K562 (cell line): ENCODE measurements around the gene GDF15. TPM values are rescaled to one million over a fixed set of nuclear protein-coding genes. Genes with fewer than 3 reads are reported as not detected.
A peak's percentile ranks its signal among the peaks of the same experiment; 100 is the strongest.

ENCODE experiments used
- ARNT ChIP-seq, 2 experiments: fragments of 450-650 bp; IDR thresholded peaks; 2 replicates each; pipeline ENCODE4 v1.6.1; 2016; ENCODE audit warnings: mild to moderate bottlenecking in 1 of 2
- ATF1 ChIP-seq, 2 experiments: fragments of 450-650 bp in 1 of 2; IDR thresholded peaks; 2 replicates each; pipeline ENCODE4 v1.6.1; 2016; ENCODE audit warnings: missing compliant biosample characterization in 1 of 2, missing genetic modification characterization in 1 of 2
- BHLHE40 ChIP-seq: IDR thresholded peaks from 2 replicates; pipeline ENCODE4 v1.6.1; 2011; ENCODE audit warnings: low read length, improper control_type of control experiment
- CREM ChIP-seq: IDR thresholded peaks from 2 replicates; pipeline ENCODE4 v1.6.1; 2014; ENCODE audit warnings: antibody characterized with exemption, low read depth
- EGR1 ChIP-seq: fragments of 450-650 bp; conservative IDR thresholded peaks from 2 replicates; pipeline ENCODE4 v1.6.1; 2017; ENCODE audit warnings: mild to moderate bottlenecking
- GABPB1 ChIP-seq: sonication (generic); formaldehyde crosslinking; IDR thresholded peaks from 2 replicates; pipeline ENCODE4 v1.8.0; 2022; ENCODE audit warnings: mild to moderate bottlenecking, missing genetic modification reagents
- GATAD2B ChIP-seq: fragments of 450-650 bp; IDR thresholded peaks from 2 replicates; pipeline ENCODE4 v1.6.1; 2017; ENCODE audit warnings: mild to moderate bottlenecking, borderline replicate concordance
- JUND ChIP-seq, 2 experiments: IDR thresholded peaks; 2 replicates in 1 of 2; 3 replicates in 1 of 2; pipeline ENCODE4 v1.6.1; 2011; ENCODE audit warnings: borderline replicate concordance in 2 of 2, low read depth in 2 of 2, low read length in 2 of 2, improper control_type of control experiment in 1 of 2, missing biosample characterization in 1 of 2, missing genetic modification characterization in 1 of 2, missing genetic modification reagents in 1 of 2
- KDM1A ChIP-seq, 2 experiments: fragments of 450-650 bp; IDR thresholded peaks; 2 replicates each; pipeline ENCODE4 v1.6.1; 2016; ENCODE audit warnings: mild to moderate bottlenecking in 2 of 2
- MTA2 ChIP-seq: fragments of 450-650 bp; IDR thresholded peaks from 2 replicates; pipeline ENCODE4 v1.6.1; 2016; ENCODE audit warnings: low read depth
- RBFOX2 ChIP-seq: fragments of 200-400 bp; formaldehyde crosslinking; IDR thresholded peaks from 2 replicates; pipeline ENCODE4 v1.6.1; 2017; ENCODE audit warnings: low read depth, mild to moderate bottlenecking, low read length, moderate library complexity
- SMARCA4 ChIP-seq: fragments of 450-650 bp; IDR thresholded peaks from 2 replicates; pipeline ENCODE4 v1.6.1; 2016
- SMARCE1 ChIP-seq: fragments of 450-650 bp; IDR thresholded peaks from 2 replicates; pipeline ENCODE4 v1.7.1; 2016; ENCODE audit warnings: mild to moderate bottlenecking
- SNIP1 ChIP-seq: fragments of 450-650 bp; IDR thresholded peaks from 2 replicates; pipeline ENCODE4 v1.7.1; 2017; ENCODE audit warnings: low read depth, mild to moderate bottlenecking
- TARDBP ChIP-seq: fragments of 450-650 bp; IDR thresholded peaks from 2 replicates; pipeline ENCODE4 v1.6.1; 2016
- TBP ChIP-seq: optimal IDR thresholded peaks from 2 replicates; pipeline ENCODE3; 2011; ENCODE audit warnings: low read depth, low read length, improper control_type of control experiment
- polyA plus RNA-seq, 8 experiments: library from polyadenylated mRNA; depleted of rRNA in 4 of 8; stranded (reverse) in 5 of 8; unstranded in 3 of 8; fragments of >200 nt; fragmentation: Nextera tagmentation in 2 of 8; fragmentation: Illumina TruSeq in 1 of 8; extraction: Ambion mirVana in 2 of 8; extraction: Trizol in 1 of 8; gene quantifications; 2 replicates each; pipeline versions ENCODE4 v1.2.1 to v1.2.3, GENCODE V29; 2011 to 2014; ENCODE audit warnings: inconsistent platforms in 1 of 8, missing spikeins in 1 of 8
- total RNA-seq, 7 experiments: library from RNA; depleted of rRNA in 6 of 7; stranded (reverse); fragments of >200 nt in 6 of 7; fragmentation: Illumina TruSeq in 2 of 7; extraction: Trizol in 2 of 7; gene quantifications; 2 replicates each; pipeline versions ENCODE4 v1.2.1 to v1.2.3, GENCODE V29; 2011 to 2021; ENCODE audit warnings: low replicate concordance in 1 of 7
- TF ChIP-seq, protein P1 (sequence below): IDR thresholded peaks from 2 replicates; pipeline ENCODE4 v1.6.1; 2011; ENCODE audit warnings: borderline replicate concordance, low read depth, mild to moderate bottlenecking, moderate library complexity, low read length; ENCODE audit not compliant: insufficient read depth, poor library complexity, severe bottlenecking
- TF ChIP-seq, protein P2 (sequence below): fragments of 250-450 bp; sonication (Bioruptor Pico); IDR thresholded peaks from 2 replicates; pipeline ENCODE4 v1.4.0; 2020; ENCODE audit warnings: mild to moderate bottlenecking, moderate library complexity
- TF ChIP-seq, protein P3 (sequence below), 2 experiments: fragments of 450-650 bp; IDR thresholded peaks; 2 replicates each; pipeline ENCODE4 v1.6.1; 2016
- TF ChIP-seq, protein P4 (sequence below): sonication (generic); formaldehyde crosslinking; IDR thresholded peaks from 2 replicates; pipeline ENCODE4 v1.5.0; 2020; ENCODE audit warnings: missing genetic modification reagents
- TF ChIP-seq, protein P5 (sequence below): fragments of 450-650 bp; IDR thresholded peaks from 2 replicates; pipeline ENCODE4 v1.6.1; 2018; ENCODE audit warnings: mild to moderate bottlenecking, low read depth; ENCODE audit not compliant: partially characterized antibody

Gene GDF15
- total and polyA plus RNA-seq, 9 of the 15 experiments (the other 6 are each of a cell fraction or from before 2014, with no cell fraction given), result 2.3 to 82.4 (median 12.5) TPM

DNA sequence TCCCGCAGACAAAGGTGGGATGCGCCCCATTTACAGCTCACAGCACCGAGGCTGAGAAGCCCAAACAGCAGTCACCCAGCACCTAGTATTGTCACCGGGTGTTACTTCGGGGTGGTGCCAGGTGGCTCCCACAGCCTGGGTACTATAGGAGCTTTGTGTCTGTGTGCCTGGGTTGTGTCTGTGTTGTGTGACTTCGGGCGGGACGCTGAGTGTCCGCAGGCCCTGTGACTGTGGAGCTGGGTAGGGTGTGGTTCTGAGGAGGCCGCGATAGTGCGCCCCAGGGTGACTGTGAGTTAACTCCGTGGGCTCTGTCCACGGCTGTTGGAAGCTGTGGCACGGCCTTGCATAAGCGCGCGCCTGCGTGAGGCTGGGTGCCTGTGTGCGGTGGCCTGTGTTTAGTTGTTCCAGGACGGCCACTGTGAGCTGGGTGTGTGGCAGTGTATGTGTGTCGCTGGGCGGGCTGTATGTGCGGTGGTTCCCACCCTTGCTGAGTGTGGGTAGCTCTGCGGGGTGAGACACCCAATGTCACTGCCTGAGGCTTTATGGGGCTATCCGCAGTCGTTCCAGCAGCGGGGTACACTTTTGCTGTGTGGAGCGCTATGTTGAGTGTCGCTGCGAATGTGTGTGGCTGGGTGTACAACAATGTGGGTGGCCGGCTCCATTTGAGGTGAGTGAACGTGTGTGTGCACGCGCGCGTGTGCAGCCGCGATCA, 32.7 kb downstream of the GDF15 start (continued):
- TF ChIP-seq, protein P1, sequence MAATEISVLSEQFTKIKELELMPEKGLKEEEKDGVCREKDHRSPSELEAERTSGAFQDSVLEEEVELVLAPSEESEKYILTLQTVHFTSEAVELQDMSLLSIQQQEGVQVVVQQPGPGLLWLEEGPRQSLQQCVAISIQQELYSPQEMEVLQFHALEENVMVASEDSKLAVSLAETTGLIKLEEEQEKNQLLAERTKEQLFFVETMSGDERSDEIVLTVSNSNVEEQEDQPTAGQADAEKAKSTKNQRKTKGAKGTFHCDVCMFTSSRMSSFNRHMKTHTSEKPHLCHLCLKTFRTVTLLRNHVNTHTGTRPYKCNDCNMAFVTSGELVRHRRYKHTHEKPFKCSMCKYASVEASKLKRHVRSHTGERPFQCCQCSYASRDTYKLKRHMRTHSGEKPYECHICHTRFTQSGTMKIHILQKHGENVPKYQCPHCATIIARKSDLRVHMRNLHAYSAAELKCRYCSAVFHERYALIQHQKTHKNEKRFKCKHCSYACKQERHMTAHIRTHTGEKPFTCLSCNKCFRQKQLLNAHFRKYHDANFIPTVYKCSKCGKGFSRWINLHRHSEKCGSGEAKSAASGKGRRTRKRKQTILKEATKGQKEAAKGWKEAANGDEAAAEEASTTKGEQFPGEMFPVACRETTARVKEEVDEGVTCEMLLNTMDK, result peak; percentile 12
- TF ChIP-seq, protein P2, sequence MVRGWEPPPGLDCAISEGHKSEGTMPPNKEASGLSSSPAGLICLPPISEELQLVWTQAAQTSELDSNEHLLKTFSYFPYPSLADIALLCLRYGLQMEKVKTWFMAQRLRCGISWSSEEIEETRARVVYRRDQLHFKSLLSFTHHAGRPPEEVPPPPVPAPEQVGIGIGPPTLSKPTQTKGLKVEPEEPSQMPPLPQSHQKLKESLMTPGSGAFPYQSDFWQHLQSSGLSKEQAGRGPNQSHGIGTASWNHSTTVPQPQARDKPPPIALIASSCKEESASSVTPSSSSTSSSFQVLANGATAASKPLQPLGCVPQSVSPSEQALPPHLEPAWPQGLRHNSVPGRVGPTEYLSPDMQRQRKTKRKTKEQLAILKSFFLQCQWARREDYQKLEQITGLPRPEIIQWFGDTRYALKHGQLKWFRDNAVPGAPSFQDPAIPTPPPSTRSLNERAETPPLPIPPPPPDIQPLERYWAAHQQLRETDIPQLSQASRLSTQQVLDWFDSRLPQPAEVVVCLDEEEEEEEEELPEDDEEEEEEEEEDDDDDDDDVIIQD (CRISPR knock-in tag), result 0 out of 2 replicates have a peak, but pooled peaks have one; percentile 34
- TF ChIP-seq SNIP1, result peak; percentile 82
- TF ChIP-seq TARDBP, result peak; percentile 79; the same call in 1 of the 2 replicates
- peak; percentile 40 for TF ChIP-seq SMARCA4
- TF ChIP-seq, protein P3, sequence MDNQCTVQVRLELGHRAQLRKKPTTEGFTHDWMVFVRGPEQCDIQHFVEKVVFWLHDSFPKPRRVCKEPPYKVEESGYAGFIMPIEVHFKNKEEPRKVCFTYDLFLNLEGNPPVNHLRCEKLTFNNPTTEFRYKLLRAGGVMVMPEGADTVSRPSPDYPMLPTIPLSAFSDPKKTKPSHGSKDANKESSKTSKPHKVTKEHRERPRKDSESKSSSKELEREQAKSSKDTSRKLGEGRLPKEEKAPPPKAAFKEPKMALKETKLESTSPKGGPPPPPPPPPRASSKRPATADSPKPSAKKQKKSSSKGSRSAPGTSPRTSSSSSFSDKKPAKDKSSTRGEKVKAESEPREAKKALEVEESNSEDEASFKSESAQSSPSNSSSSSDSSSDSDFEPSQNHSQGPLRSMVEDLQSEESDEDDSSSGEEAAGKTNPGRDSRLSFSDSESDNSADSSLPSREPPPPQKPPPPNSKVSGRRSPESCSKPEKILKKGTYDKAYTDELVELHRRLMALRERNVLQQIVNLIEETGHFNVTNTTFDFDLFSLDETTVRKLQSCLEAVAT (IDR thresholded peaks at IDR 0.05), result peak in 1 of 2 experiments; percentile 62; a peak in 2 of 4 replicates
- TF ChIP-seq GABPB1, result peak; percentile 62; the same call in 1 of the 2 replicates
- TF ChIP-seq MTA2, result 0 out of 2 replicates have a peak, but pooled peaks have one; percentile 34
- TF ChIP-seq SMARCE1, result peak; percentile 58
- TF ChIP-seq TBP, result peak; percentile 17
- TF ChIP-seq EGR1, result no peak
- peak; percentile 32; the same call in 1 of the 2 replicates for TF ChIP-seq BHLHE40
- peak in 1 of 2 experiments; percentile 42; a peak in 2 of 4 replicates for TF ChIP-seq KDM1A (IDR thresholded peaks at IDR 0.05)
- 0 out of 4 replicates have a peak, but pooled peaks of 1 of the 2 experiments have one; percentile 42 for TF ChIP-seq ARNT (IDR thresholded peaks at IDR 0.05)
- TF ChIP-seq ATF1 (CRISPR knock-in tag; IDR thresholded peaks at IDR 0.05), result no peak
- peak; percentile 58 for TF ChIP-seq ATF1 (tag; IDR thresholded peaks at IDR 0.05)
- peak; percentile 12; the same call in 1 of the 2 replicates for TF ChIP-seq GATAD2B
- TF ChIP-seq JUND (IDR thresholded peaks at IDR 0.05; ENCODE audit: borderline replicate concordance, low read depth, low read length), result no peak
- TF ChIP-seq JUND (tag; IDR thresholded peaks at IDR 0.05; ENCODE audit: borderline replicate concordance, low read depth, low read length), result no peak
- TF ChIP-seq, protein P4, sequence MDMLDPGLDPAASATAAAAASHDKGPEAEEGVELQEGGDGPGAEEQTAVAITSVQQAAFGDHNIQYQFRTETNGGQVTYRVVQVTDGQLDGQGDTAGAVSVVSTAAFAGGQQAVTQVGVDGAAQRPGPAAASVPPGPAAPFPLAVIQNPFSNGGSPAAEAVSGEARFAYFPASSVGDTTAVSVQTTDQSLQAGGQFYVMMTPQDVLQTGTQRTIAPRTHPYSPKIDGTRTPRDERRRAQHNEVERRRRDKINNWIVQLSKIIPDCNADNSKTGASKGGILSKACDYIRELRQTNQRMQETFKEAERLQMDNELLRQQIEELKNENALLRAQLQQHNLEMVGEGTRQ (CRISPR knock-in tag), result no peak
- TF ChIP-seq, protein P5, sequence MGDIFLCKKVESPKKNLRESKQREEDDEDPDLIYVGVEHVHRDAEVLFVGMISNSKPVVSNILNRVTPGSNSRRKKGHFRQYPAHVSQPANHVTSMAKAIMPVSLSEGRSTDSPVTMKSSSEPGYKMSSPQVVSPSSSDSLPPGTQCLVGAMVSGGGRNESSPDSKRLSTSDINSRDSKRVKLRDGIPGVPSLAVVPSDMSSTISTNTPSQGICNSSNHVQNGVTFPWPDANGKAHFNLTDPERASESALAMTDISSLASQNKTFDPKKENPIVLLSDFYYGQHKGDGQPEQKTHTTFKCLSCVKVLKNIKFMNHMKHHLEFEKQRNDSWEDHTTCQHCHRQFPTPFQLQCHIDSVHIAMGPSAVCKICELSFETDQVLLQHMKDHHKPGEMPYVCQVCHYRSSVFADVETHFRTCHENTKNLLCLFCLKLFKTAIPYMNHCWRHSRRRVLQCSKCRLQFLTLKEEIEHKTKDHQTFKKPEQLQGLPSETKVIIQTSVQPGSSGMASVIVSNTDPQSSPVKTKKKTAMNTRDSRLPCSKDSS, result no peak
- peak; percentile 68; the same call in 1 of the 2 replicates for TF ChIP-seq RBFOX2
- 0 out of 2 replicates have a peak, but pooled peaks have one; percentile 3 for TF ChIP-seq CREM
